Measurements from ENCODE around the gene PIKFYVE. TPM values are rescaled to one million over a fixed set of nuclear protein-coding genes. Genes with fewer than 3 reads are reported as not detected.

PIKFYVE gene
- total and polyA plus RNA-seq, 5 donors from 2014 or later: 5.2 to 43.5 (median 6.4) TPM

GRCh38 chr2:208406474-208407451 lies 140.7 kb downstream of the PIKFYVE start, which contains the start of gene PTH2R:
Gene PTH2R (plus strand): TSS chr2:208406792. CDS start chr2:208407044, 252 bp downstream.
- Histone ChIP-seq H3K4me3 (ENCODE audit: low read depth, low read length) (no peak within 1 kb of the TSS), H3K36me3 (ENCODE audit: control insufficient read depth, insufficient read depth, low read length) (no peaks in the 10 kb centered on the region), H3K27me3 (ENCODE audit: control insufficient read depth, insufficient read depth, low read length) (peaks cover 32% of the 10 kb centered on the region), H3K27ac (ENCODE audit: insufficient read depth, low read length, poor library complexity, severe bottlenecking) (no peak within 1 kb of the TSS), H3K4me1 (ENCODE audit: control insufficient read depth, insufficient read depth, low read length, poor library complexity, severe bottlenecking) (no peaks in the 10 kb centered on the region), H3K9me3 (ENCODE audit: control insufficient read depth in 2 of 2, low read length in 2 of 2) (no peaks in the 10 kb centered on the region)
- Mint-ChIP-seq H3K27ac (peak within 1 kb of the TSS in 1 of 3 donors; percentile 49), H3K27me3 (peaks cover 45% of the 10 kb centered on the region), H3K4me3 (no peak within 1 kb of the TSS), H3K9me3 (peaks cover 0 to 1% (median 0%) of the 10 kb centered on the region in 7 donors), H3K4me1 (peaks cover 0 to 8% (median 2%) of the 10 kb centered on the region in 4 donors), H3K36me3 (no peaks in the 10 kb centered on the region)
- no peak for ATAC-seq (ENCODE audit: low read depth in 2 of 2)
- DNase-seq: no peak

GRCh38 chr2:208407667-208408066 lies 141.6 kb downstream of the PIKFYVE start:
- no peaks in the 10 kb centered on the region for H3K36me3 Mint-ChIP-seq
- Histone ChIP-seq H3K9me3 (ENCODE audit: control insufficient read depth in 2 of 2, low read length in 2 of 2) (no peaks in the 10 kb centered on the region), H3K36me3 (ENCODE audit: control insufficient read depth, insufficient read depth, low read length) (no peaks in the 10 kb centered on the region), H3K27ac (ENCODE audit: insufficient read depth, low read length, poor library complexity, severe bottlenecking) (no peak overlapping the region), H3K4me3 (ENCODE audit: low read depth, low read length) (no peak overlapping the region), H3K4me1 (ENCODE audit: control insufficient read depth, insufficient read depth, low read length, poor library complexity, severe bottlenecking) (no peaks in the 10 kb centered on the region), H3K27me3 (ENCODE audit: control insufficient read depth, insufficient read depth, low read length) (peaks cover 31% of the 10 kb centered on the region)
- peaks cover 0 to 8% (median 2%) of the 10 kb centered on the region in 4 donors for H3K4me1 Mint-ChIP-seq
- DNase-seq (peak in 1 of 3 donors; percentile 2), ATAC-seq (ENCODE audit: low read depth in 2 of 2) (no peak)
- H3K4me3 Mint-ChIP-seq: no peak overlapping the region
- peaks cover 44% of the 10 kb centered on the region for H3K27me3 Mint-ChIP-seq
- H3K27ac Mint-ChIP-seq: no peak overlapping the region
- H3K9me3 Mint-ChIP-seq: peaks cover 0 to 1% (median 0%) of the 10 kb centered on the region in 7 donors

Other genes starting within 250 kb of the PIKFYVE start
- 15.1 TPM for gene PLEKHM3, start 240.7 kb upstream of the PIKFYVE start, total RNA-seq
- 1 to 10 TPM; 2.7 to 3.9 (median 3.1) TPM for gene PLEKHM3, start 240.7 kb upstream of the PIKFYVE start, polyA plus RNA-seq
- gene CRYGD, start 141.7 kb upstream of the PIKFYVE start, total RNA-seq: 0.69 TPM
- not detected for gene CRYGD, start 141.7 kb upstream of the PIKFYVE start, polyA plus RNA-seq
- gene CRYGC, start 136.4 kb upstream of the PIKFYVE start, total RNA-seq: not detected
- gene CRYGC, start 136.4 kb upstream of the PIKFYVE start, polyA plus RNA-seq: not detected
- gene CRYGB, start 120.1 kb upstream of the PIKFYVE start, total RNA-seq: not detected
- gene CRYGB, start 120.1 kb upstream of the PIKFYVE start, polyA plus RNA-seq: not detected
- not detected for gene CRYGA, start 102.7 kb upstream of the PIKFYVE start, total RNA-seq
- not detected for gene CRYGA, start 102.7 kb upstream of the PIKFYVE start, polyA plus RNA-seq
- not detected for gene C2orf80, start 76.2 kb upstream of the PIKFYVE start, total RNA-seq
- not detected for gene C2orf80, start 76.2 kb upstream of the PIKFYVE start, polyA plus RNA-seq
- 8.8 TPM for gene IDH1, start 11.2 kb upstream of the PIKFYVE start, total RNA-seq
- 10 to 100 TPM in 1 of 4 donors, 1 to 10 TPM in 3; 8.1 to 10.4 (median 9.1) TPM for gene IDH1, start 11.2 kb upstream of the PIKFYVE start, polyA plus RNA-seq
- not detected for gene PTH2R, start 140.5 kb downstream of the PIKFYVE start, total RNA-seq
- not detected for gene PTH2R, start 140.5 kb downstream of the PIKFYVE start, polyA plus RNA-seq

Data from CD4-positive, CD25-positive, alpha-beta regulatory T cell (primary cell).